ENCODE data around the gene TLN1.

The TLN1 gene

GRCh38 chr9:35729101-35729500 is 2.9 kb downstream of the TLN1 start:
- DNase-seq, result no peak

GRCh38 chr9:35728041-35728971 is 3.7 kb downstream of the TLN1 start:
- peak; percentile 74 for DNase-seq

GRCh38 chr9:35727676-35728040 is 4.3 kb downstream of the TLN1 start:
- no peak for DNase-seq

GRCh38 chr9:35726931-35727330 is 5.1 kb downstream of the TLN1 start:
- no peak for DNase-seq

- no peak for DNase-seq
These were observed 6.6 kb downstream of the TLN1 start for GRCh38 chr9:35725362-35725761.

- DNase-seq, result no peak
These were observed 8.1 kb downstream of the TLN1 start for GRCh38 chr9:35723908-35724307.

GRCh38 chr9:35723426-35723825 is 8.6 kb downstream of the TLN1 start:
- DNase-seq, result no peak

- DNase-seq, result no peak
These were observed 12.4 kb downstream of the TLN1 start for GRCh38 chr9:35719546-35719945.

- peak; percentile 54 for DNase-seq
These were observed 13.1 kb downstream of the TLN1 start for GRCh38 chr9:35718721-35719511.

- DNase-seq, result no peak
These were observed 14.7 kb downstream of the TLN1 start for GRCh38 chr9:35717132-35717870.

- DNase-seq, result no peak
These were observed 15.8 kb downstream of the TLN1 start for GRCh38 chr9:35716230-35716629.

- no peak for DNase-seq
These were observed 17.3 kb downstream of the TLN1 start for GRCh38 chr9:35714579-35715252.

- no peak for DNase-seq
These were observed 17.9 kb downstream of the TLN1 start for GRCh38 chr9:35714123-35714522.

GRCh38 chr9:35713578-35713977 is 18.4 kb downstream of the TLN1 start:
- no peak for DNase-seq

GRCh38 chr9:35712762-35713400 is 19.1 kb downstream of the TLN1 start:
- no peak for DNase-seq

- no peak for DNase-seq
These were observed 20.2 kb downstream of the TLN1 start for GRCh38 chr9:35711501-35712428.

GRCh38 chr9:35710818-35711500 is 21.0 kb downstream of the TLN1 start:
- no peak for DNase-seq

- DNase-seq, result no peak
These were observed 23.8 kb downstream of the TLN1 start for GRCh38 chr9:35708146-35708545.

GRCh38 chr9:35706951-35707350 is 25.0 kb downstream of the TLN1 start:
- no peak for DNase-seq

GRCh38 chr9:35705836-35706430 is 26.1 kb downstream of the TLN1 start:
- DNase-seq, result no peak
